Calu3 (cell line): ENCODE data around the gene CCDC171. TPM values are rescaled to one million over a fixed set of nuclear protein-coding genes. Genes with fewer than 3 reads are reported as not detected.

Experiments used
- BruUV-seq: library from RNA; stranded (reverse); fragments of 400-500 nt; replicated peaks from 2 replicates; lab custom pipeline; 2021; lab: Mats Ljungman, UMichigan
- CTCF ChIA-PET: fragments of 300-600 bp; sonication (Branson Sonifier 250); formaldehyde crosslinking; loops from one replicate; lab custom pipeline; 2022; ENCODE audit warnings: antibody characterized with exemption; lab: Charles Lee
- DNase-seq: peaks from one replicate; pipeline ENCODE4 v3.0.0; 2022
- H3K27ac Mint-ChIP-seq: one replicate; pipeline ENCODE4 v1.8.0; 2022; ENCODE audit warnings: mixed read lengths; ENCODE audit not compliant: unreplicated experiment
- H3K27me3 Mint-ChIP-seq: one replicate; pipeline ENCODE4 v1.8.0; 2022; ENCODE audit warnings: mixed read lengths; ENCODE audit not compliant: unreplicated experiment
- H3K36me3 Mint-ChIP-seq: one replicate; pipeline ENCODE4 v1.8.0; 2022; ENCODE audit warnings: mild to moderate bottlenecking, moderate library complexity, mixed read lengths; ENCODE audit not compliant: insufficient read depth, unreplicated experiment
- H3K4me1 Mint-ChIP-seq: one replicate; pipeline ENCODE4 v1.8.0; 2022; ENCODE audit warnings: mild to moderate bottlenecking, low read depth, mixed read lengths; ENCODE audit not compliant: unreplicated experiment
- H3K4me3 Mint-ChIP-seq: one replicate; pipeline ENCODE4 v1.8.0; 2022; ENCODE audit warnings: mild to moderate bottlenecking, low read depth, moderate library complexity, mixed read lengths; ENCODE audit not compliant: unreplicated experiment
- H3K9me3 Mint-ChIP-seq: one replicate; pipeline ENCODE4 v1.8.0; 2022; ENCODE audit warnings: low read depth, mixed read lengths; ENCODE audit not compliant: unreplicated experiment
- intact Hi-C: fragments of 100-400 bp; cut with micrococcal nuclease; formaldehyde crosslinking; loops from one replicate; pipeline ENCODE4 v1.10.0; 2022; ENCODE audit not compliant: unreplicated experiment
- total RNA-seq: library from RNA; stranded (reverse); gene quantifications from 2 replicates; pipeline ENCODE4 v1.2.3, GENCODE V29; 2022
- TF ChIP-seq, protein P1 (sequence below): fragments of 200-600 bp; IDR thresholded peaks from one replicate; pipeline ENCODE4 v1.8.0; 2022; ENCODE audit warnings: antibody characterized with exemption; ENCODE audit not compliant: unreplicated experiment

Gene CCDC171
- total RNA-seq, 1 experiment from 2014 or later, result 2.1 TPM

DNA sequence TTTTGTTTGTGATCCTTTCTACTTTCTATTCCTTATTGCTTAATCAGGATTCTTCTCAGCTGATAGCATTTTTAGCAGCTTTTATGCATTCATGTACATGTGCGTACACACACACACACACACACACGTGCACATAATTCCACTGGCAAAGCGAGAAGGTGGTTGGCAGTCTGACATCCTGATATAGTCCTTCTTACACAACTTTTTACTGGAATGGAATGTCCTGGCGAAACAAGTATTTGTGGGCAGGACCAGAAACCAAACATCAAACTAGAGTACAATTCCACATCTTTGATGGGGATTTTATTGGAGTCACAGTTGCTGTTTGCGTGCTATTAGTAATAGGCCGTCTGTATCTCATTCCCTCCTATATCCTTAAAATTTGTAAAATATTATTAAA is 356.5 kb downstream of the CCDC171 start:
- no TSS peak for BruUV-seq
- CTCF ChIA-PET, result no interaction called here
- TF ChIP-seq, protein P1, sequence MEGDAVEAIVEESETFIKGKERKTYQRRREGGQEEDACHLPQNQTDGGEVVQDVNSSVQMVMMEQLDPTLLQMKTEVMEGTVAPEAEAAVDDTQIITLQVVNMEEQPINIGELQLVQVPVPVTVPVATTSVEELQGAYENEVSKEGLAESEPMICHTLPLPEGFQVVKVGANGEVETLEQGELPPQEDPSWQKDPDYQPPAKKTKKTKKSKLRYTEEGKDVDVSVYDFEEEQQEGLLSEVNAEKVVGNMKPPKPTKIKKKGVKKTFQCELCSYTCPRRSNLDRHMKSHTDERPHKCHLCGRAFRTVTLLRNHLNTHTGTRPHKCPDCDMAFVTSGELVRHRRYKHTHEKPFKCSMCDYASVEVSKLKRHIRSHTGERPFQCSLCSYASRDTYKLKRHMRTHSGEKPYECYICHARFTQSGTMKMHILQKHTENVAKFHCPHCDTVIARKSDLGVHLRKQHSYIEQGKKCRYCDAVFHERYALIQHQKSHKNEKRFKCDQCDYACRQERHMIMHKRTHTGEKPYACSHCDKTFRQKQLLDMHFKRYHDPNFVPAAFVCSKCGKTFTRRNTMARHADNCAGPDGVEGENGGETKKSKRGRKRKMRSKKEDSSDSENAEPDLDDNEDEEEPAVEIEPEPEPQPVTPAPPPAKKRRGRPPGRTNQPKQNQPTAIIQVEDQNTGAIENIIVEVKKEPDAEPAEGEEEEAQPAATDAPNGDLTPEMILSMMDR, result no peak
- H3K4me3 Mint-ChIP-seq, result no peak overlapping the region
- H3K4me1 Mint-ChIP-seq, result no peaks in the 10 kb centered on the region
- no peak overlapping the region for H3K27ac Mint-ChIP-seq
- no peaks in the 10 kb centered on the region for H3K9me3 Mint-ChIP-seq
- no peak for DNase-seq
- H3K36me3 Mint-ChIP-seq, result no peaks in the 10 kb centered on the region
- intact Hi-C loops, result no loop called here
- no peaks in the 10 kb centered on the region for H3K27me3 Mint-ChIP-seq

DNA sequence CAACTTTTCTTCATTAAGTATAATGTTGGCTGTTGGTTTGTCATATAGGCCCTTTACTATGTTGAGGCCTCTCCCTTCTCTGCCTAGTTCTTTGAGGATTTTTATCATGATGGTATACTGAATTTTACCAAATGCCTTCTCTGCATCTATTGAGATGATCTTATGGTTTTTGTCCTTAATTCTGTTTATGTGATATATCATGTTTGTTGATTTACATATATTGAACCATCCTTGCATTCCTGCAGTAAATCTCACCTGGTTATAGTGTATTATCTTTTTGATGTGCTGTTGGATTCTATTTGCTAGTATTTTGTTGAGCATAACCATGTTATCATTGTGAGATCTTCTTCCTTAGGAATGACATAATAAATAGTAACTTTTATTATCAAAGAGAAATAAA is 362.9 kb downstream of the CCDC171 start:
- no peak overlapping the region for H3K27ac Mint-ChIP-seq
- intact Hi-C loops, result no loop called here
- H3K9me3 Mint-ChIP-seq, result peaks cover 4% of the 10 kb centered on the region
- no peak overlapping the region for H3K4me3 Mint-ChIP-seq
- BruUV-seq, result no TSS peak
- no peak for DNase-seq
- H3K4me1 Mint-ChIP-seq, result no peaks in the 10 kb centered on the region
- TF ChIP-seq, protein P1, result no peak
- H3K36me3 Mint-ChIP-seq, result no peaks in the 10 kb centered on the region
- CTCF ChIA-PET, result no interaction called here
- H3K27me3 Mint-ChIP-seq, result no peaks in the 10 kb centered on the region

DNA sequence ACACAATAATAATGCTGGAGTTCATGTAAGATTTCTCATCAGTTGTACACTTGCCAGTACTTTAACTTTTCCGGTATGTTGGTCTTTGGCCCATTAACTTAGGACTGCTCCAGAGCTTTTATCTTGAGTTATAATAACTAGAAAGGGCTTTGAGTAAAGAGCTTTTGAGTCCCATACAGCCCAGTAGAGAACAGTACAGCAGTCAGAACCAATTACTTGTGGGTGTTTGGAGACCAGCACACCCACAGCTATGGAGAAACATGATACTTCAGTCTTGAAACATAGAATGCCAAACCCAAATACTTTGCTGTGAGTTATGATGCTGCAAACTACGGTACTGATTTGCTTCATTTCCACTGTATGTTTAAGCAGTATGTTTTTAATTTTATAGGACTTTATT is 374.3 kb downstream of the CCDC171 start:
- H3K4me3 Mint-ChIP-seq, result no peak overlapping the region
- DNase-seq, result no peak
- CTCF ChIA-PET, result no interaction called here
- H3K36me3 Mint-ChIP-seq, result no peaks in the 10 kb centered on the region
- no peaks in the 10 kb centered on the region for H3K27me3 Mint-ChIP-seq
- no TSS peak for BruUV-seq
- no peaks in the 10 kb centered on the region for H3K4me1 Mint-ChIP-seq
- no peak overlapping the region for H3K27ac Mint-ChIP-seq
- TF ChIP-seq, protein P1, result no peak
- intact Hi-C loops, result no loop called here
- H3K9me3 Mint-ChIP-seq, result peaks cover 3% of the 10 kb centered on the region

DNA sequence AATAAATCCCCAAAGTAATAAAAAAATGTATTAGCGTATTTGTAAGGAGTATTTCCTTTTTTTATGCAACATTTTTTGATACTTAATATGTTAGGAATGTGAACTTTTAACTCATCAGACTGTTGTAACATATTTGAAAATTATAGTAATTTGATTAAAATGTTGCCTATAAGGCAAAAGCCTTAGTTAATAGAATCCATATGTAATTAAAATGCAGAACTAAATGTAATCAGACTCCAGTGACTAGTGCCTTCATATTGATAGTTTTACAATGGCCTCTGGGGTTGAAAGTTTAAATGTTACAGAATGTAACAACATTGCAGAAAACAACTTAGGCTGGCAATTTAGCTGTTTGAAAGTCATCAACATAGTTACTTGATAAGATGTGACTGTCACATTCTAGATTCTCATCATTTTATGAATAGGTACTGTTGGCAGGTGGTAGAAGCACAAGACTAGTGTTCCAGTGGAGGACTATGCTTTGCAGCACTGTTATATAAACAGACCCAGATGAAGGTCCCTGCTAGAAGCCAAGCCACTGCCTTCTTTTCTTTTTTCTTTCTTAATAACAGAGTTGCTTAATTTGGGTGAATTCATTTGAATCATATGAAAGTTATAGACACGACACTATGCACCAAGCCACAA is 382.9 kb downstream of the CCDC171 start:
- Mint-ChIP-seq H3K27ac (no peak overlapping the region), H3K9me3 (peaks cover 3% of the 10 kb centered on the region), H3K36me3 (no peaks in the 10 kb centered on the region), H3K4me3 (no peak overlapping the region), H3K27me3 (no peaks in the 10 kb centered on the region), H3K4me1 (no peaks in the 10 kb centered on the region)
- CTCF ChIA-PET, result no interaction called here
- intact Hi-C loops, result no loop called here
- DNase-seq, result no peak
- TF ChIP-seq, protein P1, result no peak
- no TSS peak for BruUV-seq
